Measurements from ENCODE around the gene DOCK4.
A peak's percentile ranks its signal among the peaks of the same experiment; 100 is the strongest.

Gene DOCK4

GRCh38 chr7:112014347-112014746 lies 191.9 kb downstream of the DOCK4 start:
- no peak for DNase-seq (ENCODE audit: low read depth)
- no peak overlapping the region for H3K4me3 ChIP-seq (ENCODE audit: low read depth, low read length)
- TF ChIP-seq, protein P1, sequence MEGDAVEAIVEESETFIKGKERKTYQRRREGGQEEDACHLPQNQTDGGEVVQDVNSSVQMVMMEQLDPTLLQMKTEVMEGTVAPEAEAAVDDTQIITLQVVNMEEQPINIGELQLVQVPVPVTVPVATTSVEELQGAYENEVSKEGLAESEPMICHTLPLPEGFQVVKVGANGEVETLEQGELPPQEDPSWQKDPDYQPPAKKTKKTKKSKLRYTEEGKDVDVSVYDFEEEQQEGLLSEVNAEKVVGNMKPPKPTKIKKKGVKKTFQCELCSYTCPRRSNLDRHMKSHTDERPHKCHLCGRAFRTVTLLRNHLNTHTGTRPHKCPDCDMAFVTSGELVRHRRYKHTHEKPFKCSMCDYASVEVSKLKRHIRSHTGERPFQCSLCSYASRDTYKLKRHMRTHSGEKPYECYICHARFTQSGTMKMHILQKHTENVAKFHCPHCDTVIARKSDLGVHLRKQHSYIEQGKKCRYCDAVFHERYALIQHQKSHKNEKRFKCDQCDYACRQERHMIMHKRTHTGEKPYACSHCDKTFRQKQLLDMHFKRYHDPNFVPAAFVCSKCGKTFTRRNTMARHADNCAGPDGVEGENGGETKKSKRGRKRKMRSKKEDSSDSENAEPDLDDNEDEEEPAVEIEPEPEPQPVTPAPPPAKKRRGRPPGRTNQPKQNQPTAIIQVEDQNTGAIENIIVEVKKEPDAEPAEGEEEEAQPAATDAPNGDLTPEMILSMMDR (IDR thresholded peaks at IDR 0.05; ENCODE audit: insufficient read depth, low read depth, low read length, missing control alignments) = no peak

- no peak for DNase-seq (ENCODE audit: low read depth)
- TF ChIP-seq, protein P1 (IDR thresholded peaks at IDR 0.05; ENCODE audit: insufficient read depth, low read depth, low read length, missing control alignments) = no peak
- no peak overlapping the region for H3K4me3 ChIP-seq (ENCODE audit: low read depth, low read length)
These were observed 192.9 kb downstream of the DOCK4 start for GRCh38 chr7:112013274-112013673.

DNA sequence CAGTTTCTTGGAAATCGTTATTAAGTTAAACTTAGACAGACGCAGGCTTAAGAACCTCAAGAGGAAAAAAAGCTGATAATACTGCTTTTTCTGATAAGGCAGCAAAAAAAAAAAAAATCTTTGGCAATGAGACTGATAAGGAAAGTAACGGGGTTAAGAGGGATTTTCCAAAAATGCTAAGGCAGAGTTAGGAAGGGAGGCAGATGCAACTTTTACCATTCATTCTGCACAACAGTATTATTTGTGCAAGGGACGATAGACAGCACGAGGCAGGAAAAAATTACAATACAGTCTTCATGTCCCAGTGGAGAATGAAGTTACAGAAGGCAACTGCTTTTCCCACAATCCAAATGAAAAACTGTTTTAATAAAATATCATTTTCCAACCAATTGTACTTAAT lies 194.0 kb downstream of the DOCK4 start:
- no peak overlapping the region for H3K4me3 ChIP-seq (ENCODE audit: low read depth, low read length)
- no peak for DNase-seq (ENCODE audit: low read depth)
- TF ChIP-seq, protein P1 (IDR thresholded peaks at IDR 0.05; ENCODE audit: insufficient read depth, low read depth, low read length, missing control alignments) = no peak

- no peak overlapping the region for H3K4me3 ChIP-seq (ENCODE audit: low read depth, low read length)
- TF ChIP-seq, protein P1 (IDR thresholded peaks at IDR 0.05; ENCODE audit: insufficient read depth, low read depth, low read length, missing control alignments) = no peak
- no peak for DNase-seq (ENCODE audit: low read depth)
These were observed 195.2 kb downstream of the DOCK4 start for GRCh38 chr7:112010994-112011393.

- no peak overlapping the region for H3K4me3 ChIP-seq (ENCODE audit: low read depth, low read length)
- no peak for DNase-seq (ENCODE audit: low read depth)
- TF ChIP-seq, protein P1 (IDR thresholded peaks at IDR 0.05; ENCODE audit: insufficient read depth, low read depth, low read length, missing control alignments) = no peak
These were observed 196.1 kb downstream of the DOCK4 start for GRCh38 chr7:112010109-112010508.

DNA sequence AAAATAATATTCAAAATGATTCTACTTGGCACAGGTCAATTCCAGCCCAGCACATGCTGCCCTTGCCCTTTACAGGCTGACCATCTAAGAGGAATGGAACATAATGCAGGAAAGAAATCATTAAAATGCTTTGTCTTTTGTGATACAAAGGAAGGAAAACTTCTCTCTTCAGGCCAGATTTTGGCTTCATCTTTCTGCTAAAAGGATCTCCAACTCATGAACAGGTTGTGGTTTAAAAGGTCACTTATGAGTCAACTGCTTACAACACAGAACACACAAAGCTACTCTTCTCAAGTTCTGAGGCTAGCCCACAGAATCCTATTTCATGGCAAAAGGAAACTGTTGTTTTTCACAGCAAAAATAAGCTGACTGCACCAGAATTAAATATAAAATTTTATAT lies 197.1 kb downstream of the DOCK4 start:
- TF ChIP-seq, protein P1 (IDR thresholded peaks at IDR 0.05; ENCODE audit: insufficient read depth, low read depth, low read length, missing control alignments) = no peak
- no peak overlapping the region for H3K4me3 ChIP-seq (ENCODE audit: low read depth, low read length)
- DNase-seq (ENCODE audit: low read depth) = peak; percentile 26

GRCh38 chr7:112007185-112007584 lies 199.0 kb downstream of the DOCK4 start:
- no peak overlapping the region for H3K4me3 ChIP-seq (ENCODE audit: low read depth, low read length)
- TF ChIP-seq, protein P1 (IDR thresholded peaks at IDR 0.05; ENCODE audit: insufficient read depth, low read depth, low read length, missing control alignments) = no peak
- DNase-seq (ENCODE audit: low read depth) = no peak
